SH-SY5Y (cell line): ENCODE measurements around the gene NKX2-2.

ENCODE experiments used
- GATA2 ChIP-seq: IDR thresholded peaks from 2 replicates; pipeline ENCODE4 v1.6.1; 2011; ENCODE audit warnings: mild to moderate bottlenecking, low read depth, low read length
- GATA3 ChIP-seq: IDR thresholded peaks from 2 replicates; pipeline ENCODE4 v1.6.1; 2011; ENCODE audit warnings: low read depth, mild to moderate bottlenecking, low read length, moderate library complexity

Gene NKX2-2

DNA sequence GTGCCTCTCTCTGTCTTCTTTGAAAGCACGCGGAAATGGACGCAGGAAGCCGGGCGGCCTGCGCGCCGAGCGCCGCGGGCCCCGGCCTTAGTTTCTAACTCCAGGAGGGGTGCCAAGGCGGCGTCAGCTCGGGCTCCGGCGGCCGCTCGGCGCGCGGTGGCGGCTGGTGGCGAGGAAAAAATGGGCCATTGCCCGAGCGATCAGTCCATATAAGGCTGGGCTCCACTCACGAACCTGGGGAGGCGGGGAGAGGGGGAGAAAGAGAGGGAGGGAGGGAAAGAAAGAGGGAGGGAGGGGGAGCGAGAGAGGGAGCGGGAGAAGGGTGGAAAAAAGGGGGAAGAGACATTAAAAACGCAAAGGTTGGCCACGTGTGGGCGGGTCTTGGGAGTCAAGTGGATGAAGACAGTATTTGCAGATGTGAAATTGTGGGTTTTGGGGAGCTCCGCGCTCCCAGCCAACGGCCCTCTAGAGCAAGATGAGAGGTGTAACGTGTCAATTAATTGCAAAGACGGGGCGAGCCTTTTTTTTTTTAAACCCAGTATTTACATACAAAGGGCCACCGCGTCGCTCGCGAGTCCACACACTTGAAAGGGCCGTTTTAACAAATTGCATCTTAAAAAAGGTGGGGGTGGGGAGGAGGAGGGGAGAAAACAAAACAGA lies at the start of gene NKX2-2:
NKX2-2 (minus strand) TSS at position 184 of the 660 bp plus-strand sequence. CDS start 395 bp downstream, outside the sequence.
- TF ChIP-seq GATA2 (no peak), GATA3 (no peak)

DNA sequence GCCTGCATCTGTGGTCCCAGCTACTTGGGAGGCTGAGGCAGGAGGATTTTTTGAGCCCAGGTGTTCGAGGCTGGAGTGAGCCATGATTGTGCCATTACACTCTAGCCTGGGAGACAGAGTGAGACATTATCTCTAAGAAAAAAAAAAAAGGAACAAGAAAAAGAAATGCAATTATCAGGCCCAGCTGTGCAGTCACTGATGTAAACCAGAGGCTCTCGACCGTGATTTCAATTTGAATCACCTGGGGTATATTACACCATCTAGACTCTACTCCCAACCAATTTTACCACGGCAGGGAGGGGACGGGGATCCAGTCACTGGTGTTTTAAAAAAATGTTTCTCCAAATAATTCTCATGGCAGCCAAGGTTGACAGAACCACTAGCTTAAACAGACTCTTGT lies 48.8 kb upstream of the NKX2-2 start:
- TF ChIP-seq GATA2: no peak
- TF ChIP-seq GATA3: no peak

- no peak for TF ChIP-seq GATA2
Observed at GRCh38 chr20:21559305-21559704, 45.4 kb upstream of the NKX2-2 start.

GRCh38 chr20:21557241-21558020 lies 43.6 kb upstream of the NKX2-2 start:
- TF ChIP-seq GATA3: no peak

DNA sequence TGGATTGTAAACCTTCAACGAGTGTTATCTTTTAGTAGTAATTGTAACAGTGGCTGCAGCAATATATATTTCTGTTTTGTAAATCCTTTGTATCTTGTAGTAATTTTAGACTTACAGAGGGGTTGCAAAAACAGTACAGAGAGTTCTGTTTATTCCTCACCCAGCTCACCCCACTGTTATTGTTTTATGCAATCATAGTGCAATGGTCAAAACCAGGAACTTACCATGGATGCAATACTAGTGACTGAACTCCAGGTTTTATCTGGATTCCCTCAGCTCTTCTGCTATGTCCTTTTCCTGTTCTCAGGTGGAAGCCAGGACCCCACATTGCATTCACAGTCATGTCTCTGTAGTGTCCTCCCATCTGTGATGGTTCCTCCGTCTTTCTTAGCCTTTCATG lies 42.5 kb upstream of the NKX2-2 start:
- TF ChIP-seq GATA2: no peak
- no peak for TF ChIP-seq GATA3

GRCh38 chr20:21555470-21556120 lies 41.7 kb upstream of the NKX2-2 start:
- TF ChIP-seq GATA2 (no peak), GATA3 (no peak)

DNA sequence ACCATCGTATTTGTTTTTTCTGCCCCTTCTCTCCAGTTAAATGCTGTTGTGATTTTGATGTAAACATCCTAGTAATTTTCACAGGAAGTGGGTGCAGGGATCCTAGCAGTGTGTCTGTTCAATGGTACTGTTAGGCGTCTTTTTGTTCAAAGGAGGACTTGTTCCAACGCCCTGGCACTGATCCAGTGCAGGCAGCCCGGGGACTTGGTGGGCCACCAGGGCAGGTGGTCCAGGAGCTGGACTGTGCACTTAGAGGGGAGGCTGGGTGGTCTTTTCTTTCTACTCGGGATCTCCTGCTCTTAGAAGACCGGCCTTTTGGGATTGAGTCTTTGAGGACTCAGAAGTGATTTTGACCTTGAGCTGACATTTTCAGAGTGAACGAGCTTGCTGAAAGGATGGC lies 41.1 kb upstream of the NKX2-2 start:
- TF ChIP-seq GATA2 (no peak), GATA3 (no peak)

- TF ChIP-seq GATA2: no peak
Observed at GRCh38 chr20:21554376-21554890, 40.6 kb upstream of the NKX2-2 start.

DNA sequence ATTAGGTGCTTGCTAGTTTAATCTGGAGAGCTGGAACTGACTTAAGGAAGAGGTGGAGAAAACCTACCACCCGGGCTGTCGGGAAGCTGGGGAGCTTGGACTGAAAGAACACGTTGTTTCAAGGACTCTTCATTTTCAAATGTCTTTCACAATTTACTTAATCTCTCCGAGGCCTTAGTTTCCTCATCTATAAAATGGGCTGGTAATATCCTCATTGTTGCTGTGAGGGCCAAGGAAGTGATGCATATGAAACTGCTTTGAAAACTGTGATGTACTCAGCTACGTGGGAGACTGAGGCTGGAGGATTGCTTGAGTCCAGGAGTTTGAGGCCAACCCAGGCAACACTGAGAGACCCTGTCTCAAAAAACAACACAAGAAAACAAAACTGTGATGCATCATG lies 36.7 kb upstream of the NKX2-2 start:
- TF ChIP-seq GATA2 (no peak), GATA3 (no peak)

DNA sequence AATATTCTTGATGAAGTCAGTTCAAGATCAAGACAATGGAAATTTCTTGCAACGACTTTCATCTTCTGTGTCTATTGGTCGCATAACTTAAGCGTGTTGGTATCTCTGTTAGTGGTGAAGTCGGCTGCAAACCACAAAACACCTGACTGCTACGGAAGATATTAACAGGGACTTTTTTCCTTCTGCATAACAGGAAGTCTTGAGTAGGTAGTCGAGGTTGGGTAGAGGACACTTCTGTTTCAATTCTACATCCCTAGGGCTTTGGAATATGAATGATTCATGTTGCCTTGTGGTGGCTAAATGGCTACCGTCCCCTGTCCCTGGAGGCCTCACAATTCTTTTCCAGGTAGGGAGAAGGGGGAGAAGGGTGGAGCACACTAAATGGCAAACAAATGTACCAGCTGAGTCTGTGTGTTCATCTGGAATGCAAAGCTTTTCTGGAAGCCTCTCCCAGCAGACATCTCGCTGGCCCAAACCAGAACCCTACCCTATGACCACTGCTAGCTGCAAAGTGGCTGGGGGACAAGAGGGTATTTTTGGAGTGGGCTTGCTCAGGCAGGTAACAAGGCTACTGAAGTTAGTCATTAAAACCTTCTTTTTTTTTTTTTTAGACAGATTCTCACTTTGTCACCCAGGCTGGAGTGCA lies 34.6 kb upstream of the NKX2-2 start:
- no peak for TF ChIP-seq GATA3
- no peak for TF ChIP-seq GATA2

DNA sequence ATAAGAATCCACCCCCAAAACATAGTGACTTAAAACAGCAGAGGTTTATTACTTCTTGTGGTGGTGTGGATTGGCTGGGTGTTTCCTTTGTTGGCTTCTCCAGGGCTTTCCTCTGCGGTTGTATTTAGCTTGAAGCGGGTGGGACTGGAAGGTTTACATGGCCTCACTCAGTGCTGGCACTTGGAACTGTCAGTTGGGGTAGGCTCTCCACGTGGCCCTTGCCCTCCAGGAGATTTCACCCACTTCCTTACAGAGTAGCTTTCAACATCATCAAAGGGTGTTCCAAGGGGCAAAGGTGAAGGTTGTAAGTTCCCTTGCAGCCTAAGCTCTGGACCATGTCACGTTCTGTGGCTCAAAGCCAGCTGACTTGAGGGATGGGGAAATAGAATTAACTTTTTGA lies 32.5 kb upstream of the NKX2-2 start:
- no peak for TF ChIP-seq GATA2
- no peak for TF ChIP-seq GATA3

DNA sequence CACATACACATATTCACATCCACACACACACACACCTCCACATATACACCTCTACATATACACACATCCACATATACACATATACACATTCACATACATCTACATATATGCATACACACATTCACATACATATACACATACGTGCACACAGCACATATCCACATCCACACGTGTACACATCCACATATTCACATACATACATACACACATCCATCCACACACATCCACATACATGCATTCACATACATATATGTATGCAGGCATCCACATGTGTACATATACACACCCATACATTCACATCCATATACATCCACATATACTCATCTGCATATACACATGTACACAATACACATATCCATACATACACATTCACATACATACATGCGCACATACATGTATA lies 25.6 kb upstream of the NKX2-2 start:
- TF ChIP-seq GATA3: no peak

- no peak for TF ChIP-seq GATA2
- no peak for TF ChIP-seq GATA3
Observed at GRCh38 chr20:21534886-21535285, 21.0 kb upstream of the NKX2-2 start.

GRCh38 chr20:21534453-21534852 lies 20.6 kb upstream of the NKX2-2 start:
- TF ChIP-seq GATA3: no peak
- TF ChIP-seq GATA2: no peak

DNA sequence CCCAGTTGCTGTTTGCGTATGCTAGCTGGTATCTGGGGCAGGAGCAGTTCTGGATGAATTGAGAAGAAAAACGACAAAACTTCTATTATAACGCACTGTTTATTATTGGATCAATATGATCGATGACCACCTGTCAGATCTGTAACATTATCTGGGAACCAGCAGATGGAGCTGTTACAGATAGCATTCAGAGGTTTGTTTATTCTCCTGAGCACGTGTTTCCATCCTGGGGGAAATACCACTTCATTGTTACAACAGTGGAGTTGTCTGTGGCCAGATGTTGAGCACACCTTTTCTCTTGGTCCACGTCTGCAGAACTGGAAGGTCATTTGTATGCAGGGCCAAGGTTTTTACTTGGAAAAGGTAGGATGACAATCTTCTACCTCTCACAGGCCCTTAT lies 16.0 kb upstream of the NKX2-2 start:
- TF ChIP-seq GATA2 (no peak), GATA3 (no peak)
